Body of pancreas (tissue), 4 donors: Measurements from ENCODE around the gene SUGP2.

Experiments used
- POLR2A ChIP-seq, 3 donors: fragments of 450-650 bp; IDR thresholded peaks; one replicate each; pipeline ENCODE4 v1.6.1; 2016; ENCODE audit warnings: antibody characterized with exemption in 3 of 3, mild to moderate bottlenecking in 2 of 3
- TF ChIP-seq, protein P1 (sequence below), 7 experiments: fragments of 450-650 bp in 4 of 7; fragments of 200-600 bp in 3 of 7; sonication (generic) in 3 of 7; IDR thresholded peaks; one replicate each; pipeline ENCODE4 v1.5.1; 2016 to 2019; ENCODE audit warnings: antibody characterized with exemption in 7 of 7

DNA sequence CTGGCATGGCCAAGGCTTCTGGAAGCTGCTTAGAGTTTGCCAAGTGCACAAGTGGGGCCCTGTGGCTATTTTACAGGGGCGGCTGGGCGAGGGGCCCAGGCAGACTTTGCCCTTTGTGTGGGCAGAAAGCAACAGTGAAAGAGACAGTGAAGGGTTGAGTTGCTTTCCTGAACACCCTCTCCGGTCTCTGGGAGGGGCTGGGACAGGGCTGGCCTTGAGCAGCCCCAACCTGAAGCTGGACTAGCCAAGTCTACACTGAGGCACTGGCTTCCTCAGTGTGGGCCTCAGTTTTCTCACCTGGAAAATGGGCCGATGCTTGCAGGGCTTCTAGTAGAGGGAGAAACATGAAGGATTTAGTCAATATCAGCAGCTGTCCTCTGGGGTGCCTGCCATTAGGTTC is 89.9 kb downstream of the SUGP2 start:
- no peak for TF ChIP-seq POLR2A (IDR thresholded peaks at IDR 0.05)
- TF ChIP-seq, protein P1, sequence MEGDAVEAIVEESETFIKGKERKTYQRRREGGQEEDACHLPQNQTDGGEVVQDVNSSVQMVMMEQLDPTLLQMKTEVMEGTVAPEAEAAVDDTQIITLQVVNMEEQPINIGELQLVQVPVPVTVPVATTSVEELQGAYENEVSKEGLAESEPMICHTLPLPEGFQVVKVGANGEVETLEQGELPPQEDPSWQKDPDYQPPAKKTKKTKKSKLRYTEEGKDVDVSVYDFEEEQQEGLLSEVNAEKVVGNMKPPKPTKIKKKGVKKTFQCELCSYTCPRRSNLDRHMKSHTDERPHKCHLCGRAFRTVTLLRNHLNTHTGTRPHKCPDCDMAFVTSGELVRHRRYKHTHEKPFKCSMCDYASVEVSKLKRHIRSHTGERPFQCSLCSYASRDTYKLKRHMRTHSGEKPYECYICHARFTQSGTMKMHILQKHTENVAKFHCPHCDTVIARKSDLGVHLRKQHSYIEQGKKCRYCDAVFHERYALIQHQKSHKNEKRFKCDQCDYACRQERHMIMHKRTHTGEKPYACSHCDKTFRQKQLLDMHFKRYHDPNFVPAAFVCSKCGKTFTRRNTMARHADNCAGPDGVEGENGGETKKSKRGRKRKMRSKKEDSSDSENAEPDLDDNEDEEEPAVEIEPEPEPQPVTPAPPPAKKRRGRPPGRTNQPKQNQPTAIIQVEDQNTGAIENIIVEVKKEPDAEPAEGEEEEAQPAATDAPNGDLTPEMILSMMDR (IDR thresholded peaks at IDR 0.05), result no peak
